ENCODE results near the gene PPBP. TPM values are rescaled to one million over a fixed set of nuclear protein-coding genes. Genes with fewer than 3 reads are reported as not detected.

PPBP gene
- polyA plus RNA-seq, 1 experiment: not detected

GRCh38 chr4:74018116-74018515 is 30.1 kb upstream of the PPBP start:
- no peak for DNase-seq (ENCODE audit: low read depth)
- Histone ChIP-seq H3K4me3 (ENCODE audit: low read depth, low read length) (no peak overlapping the region), H3K36me3 (ENCODE audit: control insufficient read depth, insufficient read depth, low read length) (no peaks in the 10 kb centered on the region), H3K27me3 (ENCODE audit: control insufficient read depth, insufficient read depth, low read length) (no peaks in the 10 kb centered on the region; the same call in 1 of the 2 replicates)
- POLR2A ChIA-PET: no interaction called here
- CTCF ChIA-PET: interaction anchor here (1.0 to 1.2 kb wide), 2 partner anchors 8 to 12 kb away, joined by 3 read pairs; no protein-coding TSS in a partner anchor
- no peak for TF ChIP-seq CTCF (IDR thresholded peaks at IDR 0.05; ENCODE audit: insufficient read depth, low read depth, low read length)

GRCh38 chr4:74016068-74016467 is 28.1 kb upstream of the PPBP start:
- ChIA-PET POLR2A (no interaction called here), CTCF (interaction anchor here (0.8 to 1.2 kb wide), 2 partner anchors 22 to 146 kb away, joined by 3 to 6 read pairs; partner anchors contain the start of gene CXCL3)
- DNase-seq (ENCODE audit: low read depth): no peak
- no peak overlapping the region for H3K4me3 ChIP-seq (ENCODE audit: low read depth, low read length)
- H3K36me3 ChIP-seq (ENCODE audit: control insufficient read depth, insufficient read depth, low read length): no peaks in the 10 kb centered on the region
- H3K27me3 ChIP-seq (ENCODE audit: control insufficient read depth, insufficient read depth, low read length): no peaks in the 10 kb centered on the region; the same call in 1 of the 2 replicates
- TF ChIP-seq CTCF (IDR thresholded peaks at IDR 0.05; ENCODE audit: insufficient read depth, low read depth, low read length): no peak

GRCh38 chr4:74015126-74015780 is 27.3 kb upstream of the PPBP start:
- DNase-seq (ENCODE audit: low read depth): no peak
- POLR2A ChIA-PET: no interaction called here
- no peak for TF ChIP-seq CTCF (IDR thresholded peaks at IDR 0.05; ENCODE audit: insufficient read depth, low read depth, low read length)
- H3K36me3 ChIP-seq (ENCODE audit: control insufficient read depth, insufficient read depth, low read length): no peaks in the 10 kb centered on the region
- no peaks in the 10 kb centered on the region; the same call in 1 of the 2 replicates for H3K27me3 ChIP-seq (ENCODE audit: control insufficient read depth, insufficient read depth, low read length)
- CTCF ChIA-PET: interaction anchor here (0.5 to 0.8 kb wide), 3 partner anchors 22 to 147 kb away, joined by 3 read pairs; no protein-coding TSS in a partner anchor
- no peak overlapping the region for H3K4me3 ChIP-seq (ENCODE audit: low read depth, low read length)

GRCh38 chr4:74014332-74014731 is 26.3 kb upstream of the PPBP start:
- DNase-seq (ENCODE audit: low read depth): no peak
- ChIA-PET CTCF (no interaction called here), POLR2A (no interaction called here)
- H3K4me3 ChIP-seq (ENCODE audit: low read depth, low read length): no peak overlapping the region
- no peaks in the 10 kb centered on the region; the same call in 1 of the 2 replicates for H3K27me3 ChIP-seq (ENCODE audit: control insufficient read depth, insufficient read depth, low read length)
- no peak for TF ChIP-seq CTCF (IDR thresholded peaks at IDR 0.05; ENCODE audit: insufficient read depth, low read depth, low read length)
- H3K36me3 ChIP-seq (ENCODE audit: control insufficient read depth, insufficient read depth, low read length): no peaks in the 10 kb centered on the region

DNA sequence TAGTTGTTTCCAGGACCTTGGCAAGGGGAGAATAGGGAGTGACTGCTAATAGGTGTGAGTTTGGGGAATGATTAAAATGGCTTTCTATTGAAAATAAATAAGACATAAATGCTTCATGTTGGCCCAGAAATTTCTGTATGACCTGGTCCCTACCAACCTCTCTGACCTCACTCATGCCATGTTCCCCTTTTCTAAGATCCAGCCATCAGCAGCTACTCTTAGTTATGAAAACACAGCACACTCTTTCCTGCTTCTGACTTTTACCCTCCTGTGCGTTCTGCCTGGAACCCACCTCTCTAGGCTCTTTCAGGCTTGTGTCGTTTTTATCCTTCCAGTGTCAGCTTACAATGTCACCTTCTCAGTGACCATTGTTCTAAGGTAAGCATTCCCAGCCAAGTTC is 25.3 kb upstream of the PPBP start:
- ChIA-PET POLR2A (no interaction called here), CTCF (no interaction called here)
- no peaks in the 10 kb centered on the region; the same call in 1 of the 2 replicates for H3K27me3 ChIP-seq (ENCODE audit: control insufficient read depth, insufficient read depth, low read length)
- no peak overlapping the region for H3K4me3 ChIP-seq (ENCODE audit: low read depth, low read length)
- no peak for TF ChIP-seq CTCF (IDR thresholded peaks at IDR 0.05; ENCODE audit: insufficient read depth, low read depth, low read length)
- no peaks in the 10 kb centered on the region for H3K36me3 ChIP-seq (ENCODE audit: control insufficient read depth, insufficient read depth, low read length)
- no peak for DNase-seq (ENCODE audit: low read depth)
